Activated naive CD4-positive, alpha-beta T cell treated with Interleukin-2 at 50 U/mL for 16 hours (primary cell): ENCODE results near the gene ZNF80.
"Not testable (repeated sequence)": the region's sequence is repeated elsewhere in the genome, so short reads cannot be mapped to it uniquely, and the experiment has no call there.

ENCODE experiments used
- DNase-seq: peaks from one replicate; pipeline ENCODE4 v3.0.0-alpha.2; 2020

Gene ZNF80

GRCh38 chr3:114237478-114237877 lies at the start of gene ZNF80:
Gene ZNF80, minus strand, starts transcription at chr3:114237578. Its CDS starts 504 bp downstream, at chr3:114237074.
- not testable (repeated sequence) for DNase-seq

- no peak for DNase-seq
Measured at GRCh38 chr3:114286266-114286665, 48.9 kb upstream of the ZNF80 start.

GRCh38 chr3:114285648-114286230 lies 48.4 kb upstream of the ZNF80 start:
- DNase-seq = no peak

- no peak for DNase-seq
Measured at GRCh38 chr3:114284644-114285043, 47.3 kb upstream of the ZNF80 start.

- DNase-seq = not testable (repeated sequence)
Measured at GRCh38 chr3:114276856-114277255, 39.5 kb upstream of the ZNF80 start.

GRCh38 chr3:114274929-114275328 lies 37.6 kb upstream of the ZNF80 start:
- DNase-seq = no peak

- no peak for DNase-seq
Measured at GRCh38 chr3:114272271-114272670, 34.9 kb upstream of the ZNF80 start.

- no peak for DNase-seq
Measured at GRCh38 chr3:114270019-114270418, 32.6 kb upstream of the ZNF80 start.

GRCh38 chr3:114260152-114260551 lies 22.8 kb upstream of the ZNF80 start:
- no peak for DNase-seq

- DNase-seq = no peak
Measured at GRCh38 chr3:114259566-114259965, 22.2 kb upstream of the ZNF80 start.

- no peak for DNase-seq
Measured at GRCh38 chr3:114253505-114253904, 16.1 kb upstream of the ZNF80 start.

GRCh38 chr3:114252954-114253353 lies 15.6 kb upstream of the ZNF80 start:
- no peak for DNase-seq

GRCh38 chr3:114242947-114243346 lies 5.6 kb upstream of the ZNF80 start:
- no peak for DNase-seq

- DNase-seq = no peak
Measured at GRCh38 chr3:114241262-114241661, 3.9 kb upstream of the ZNF80 start.

- DNase-seq = not testable (repeated sequence)
Measured at GRCh38 chr3:114238146-114238785, 888 bp upstream of the ZNF80 start.

GRCh38 chr3:114235431-114235830 lies 1.9 kb downstream of the ZNF80 start:
- DNase-seq = no peak

GRCh38 chr3:114234745-114235144 lies 2.6 kb downstream of the ZNF80 start:
- DNase-seq = no peak

- peak; percentile 51 for DNase-seq
Measured at GRCh38 chr3:114231616-114232015, 5.8 kb downstream of the ZNF80 start.

- DNase-seq = no peak
Measured at GRCh38 chr3:114227076-114227475, 10.3 kb downstream of the ZNF80 start.

- DNase-seq = no peak
Measured at GRCh38 chr3:114226313-114226712, 11.1 kb downstream of the ZNF80 start.

- DNase-seq = no peak
Measured at GRCh38 chr3:114223143-114223542, 14.2 kb downstream of the ZNF80 start.

- no peak for DNase-seq
Measured at GRCh38 chr3:114221881-114222264, 15.5 kb downstream of the ZNF80 start.

- DNase-seq = peak; percentile 65
Measured at GRCh38 chr3:114221165-114221880, 16.1 kb downstream of the ZNF80 start.

GRCh38 chr3:114219741-114220140 lies 17.6 kb downstream of the ZNF80 start:
- DNase-seq = no peak
